ENCODE measurements around the gene ENDOD1.
"Not testable (repeated sequence)": the region's sequence is repeated elsewhere in the genome, so short reads cannot be mapped to it uniquely, and the experiment has no call there.

ENDOD1 gene, protein sequence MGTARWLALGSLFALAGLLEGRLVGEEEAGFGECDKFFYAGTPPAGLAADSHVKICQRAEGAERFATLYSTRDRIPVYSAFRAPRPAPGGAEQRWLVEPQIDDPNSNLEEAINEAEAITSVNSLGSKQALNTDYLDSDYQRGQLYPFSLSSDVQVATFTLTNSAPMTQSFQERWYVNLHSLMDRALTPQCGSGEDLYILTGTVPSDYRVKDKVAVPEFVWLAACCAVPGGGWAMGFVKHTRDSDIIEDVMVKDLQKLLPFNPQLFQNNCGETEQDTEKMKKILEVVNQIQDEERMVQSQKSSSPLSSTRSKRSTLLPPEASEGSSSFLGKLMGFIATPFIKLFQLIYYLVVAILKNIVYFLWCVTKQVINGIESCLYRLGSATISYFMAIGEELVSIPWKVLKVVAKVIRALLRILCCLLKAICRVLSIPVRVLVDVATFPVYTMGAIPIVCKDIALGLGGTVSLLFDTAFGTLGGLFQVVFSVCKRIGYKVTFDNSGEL

DNA sequence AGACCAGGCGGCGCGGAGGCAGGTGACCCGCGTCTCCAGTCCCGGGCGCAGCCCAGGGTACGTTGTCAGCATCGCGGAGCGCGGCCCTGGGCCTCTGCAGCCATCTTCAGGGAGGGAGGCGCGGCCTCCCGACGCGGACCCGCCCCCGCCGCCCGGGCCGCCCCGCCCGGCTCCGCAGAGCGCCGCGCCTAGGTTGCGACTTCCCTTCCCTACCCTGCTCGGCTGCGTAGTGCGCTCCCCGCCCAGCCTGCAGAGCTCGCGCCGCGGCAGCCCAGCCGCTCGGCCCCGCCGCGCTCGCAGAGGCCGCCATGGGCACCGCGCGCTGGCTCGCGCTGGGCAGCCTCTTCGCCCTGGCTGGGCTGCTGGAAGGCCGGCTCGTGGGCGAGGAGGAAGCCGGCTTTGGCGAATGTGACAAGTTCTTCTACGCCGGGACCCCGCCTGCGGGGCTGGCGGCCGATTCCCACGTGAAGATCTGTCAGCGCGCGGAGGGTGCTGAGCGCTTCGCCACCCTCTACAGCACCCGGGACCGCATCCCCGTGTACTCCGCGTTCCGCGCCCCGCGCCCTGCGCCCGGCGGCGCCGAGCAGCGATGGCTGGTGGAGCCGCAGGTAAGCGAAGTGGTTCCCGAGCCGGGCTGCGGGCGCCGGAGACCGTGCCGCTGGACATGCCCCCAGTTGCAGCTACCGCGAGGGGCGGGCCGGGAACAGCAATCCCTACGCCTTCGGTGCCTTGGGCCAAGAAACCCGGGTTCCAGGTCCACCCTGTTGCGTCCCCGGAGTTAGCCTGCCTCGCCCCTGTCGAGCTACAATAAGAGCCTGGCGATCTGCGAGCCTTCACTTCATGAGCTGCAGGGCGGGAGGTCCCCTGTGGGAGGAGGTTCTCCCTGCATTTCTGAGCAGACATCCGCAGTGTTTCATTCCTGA, at the start of gene ENDOD1:
TSS of gene ENDOD1 (plus strand) at position 227 of the 923 bp plus-strand sequence. CDS start at position 309, 82 bp downstream.
- in situ Hi-C loops (cut with MboI; ENCODE audit: low sequenced_read_pairs), result no loop called here

DNA sequence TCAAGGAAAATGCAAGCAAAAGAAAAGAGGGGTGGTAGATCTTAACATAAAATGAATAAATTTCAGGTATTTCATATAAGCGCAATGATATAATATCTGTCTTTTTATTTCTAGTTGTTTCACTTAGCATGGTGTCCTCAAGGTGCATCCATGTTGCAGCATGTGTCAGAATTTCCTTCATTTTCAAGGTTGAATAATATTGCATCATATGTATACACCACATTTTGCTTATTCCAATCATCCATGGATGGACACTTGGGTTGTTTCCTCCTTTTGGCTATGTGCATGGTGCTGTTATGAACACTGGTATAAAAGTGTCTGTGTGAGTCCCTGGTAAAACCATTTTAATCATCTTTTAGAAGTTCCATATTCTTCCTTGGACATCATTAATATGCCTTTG, 47.4 kb upstream of the ENDOD1 start:
- in situ Hi-C loops (cut with MboI; ENCODE audit: low sequenced_read_pairs), result no loop called here

DNA sequence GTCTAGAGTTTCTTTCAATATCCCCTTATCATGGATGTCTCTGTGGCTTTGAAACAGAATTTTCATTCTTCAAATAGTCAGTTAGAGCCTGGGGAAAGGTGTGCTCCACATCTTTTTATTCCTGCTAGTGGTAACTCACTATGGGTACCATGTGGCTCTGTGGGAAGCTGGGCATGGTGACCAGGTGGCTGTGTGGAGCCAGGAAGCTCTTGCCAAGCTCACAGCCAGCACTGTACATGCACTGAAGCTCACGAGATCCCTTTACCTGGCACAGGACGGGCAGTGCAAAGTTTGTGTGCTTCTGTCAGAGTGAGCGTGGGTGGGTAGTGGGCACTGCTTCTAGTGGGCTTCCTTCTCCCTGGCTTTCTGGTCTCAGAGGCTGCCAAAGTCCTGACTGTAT, 46.7 kb upstream of the ENDOD1 start:
- in situ Hi-C loops (cut with MboI; ENCODE audit: low sequenced_read_pairs), result no loop called here

DNA sequence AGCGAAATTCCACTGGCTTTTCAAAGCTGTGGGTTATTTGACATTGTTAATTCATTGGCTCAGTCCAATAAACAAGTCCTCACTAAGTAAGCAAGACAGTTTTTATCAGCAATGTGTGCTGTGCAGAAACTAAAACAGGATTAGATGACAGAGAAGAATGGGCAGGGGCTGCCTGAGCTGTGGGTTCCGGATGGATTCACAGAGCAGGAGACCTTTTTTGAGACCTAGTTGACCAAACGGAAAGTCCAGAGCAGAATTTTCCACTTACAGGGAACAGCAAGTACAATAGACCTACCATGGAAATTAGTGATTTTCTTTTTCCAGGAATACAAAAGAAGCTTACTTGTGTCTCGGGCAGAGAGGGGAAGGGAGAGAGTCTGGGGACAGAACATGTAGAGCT, 45.6 kb upstream of the ENDOD1 start:
- in situ Hi-C loops (cut with MboI; ENCODE audit: low sequenced_read_pairs), result no loop called here

DNA sequence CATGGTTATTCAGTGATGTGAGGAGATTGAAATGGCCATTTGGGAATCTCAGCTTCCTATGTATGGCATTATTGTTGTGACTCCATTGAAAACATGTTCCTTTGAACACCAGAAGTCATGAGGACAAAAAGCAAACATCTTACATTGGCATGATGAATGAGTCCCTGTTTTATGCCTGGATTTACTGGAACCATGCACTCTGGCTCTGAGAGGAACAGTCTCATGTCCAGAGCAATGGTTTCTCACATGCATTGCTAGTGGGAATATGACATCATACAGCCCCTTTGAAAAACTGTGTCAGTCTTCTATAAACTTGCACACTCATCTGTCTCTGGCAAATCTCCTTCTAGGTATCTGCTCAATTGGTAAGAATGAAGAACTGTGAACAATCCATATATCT, 43.8 kb upstream of the ENDOD1 start:
- in situ Hi-C loops (cut with MboI; ENCODE audit: low sequenced_read_pairs), result no loop called here

DNA sequence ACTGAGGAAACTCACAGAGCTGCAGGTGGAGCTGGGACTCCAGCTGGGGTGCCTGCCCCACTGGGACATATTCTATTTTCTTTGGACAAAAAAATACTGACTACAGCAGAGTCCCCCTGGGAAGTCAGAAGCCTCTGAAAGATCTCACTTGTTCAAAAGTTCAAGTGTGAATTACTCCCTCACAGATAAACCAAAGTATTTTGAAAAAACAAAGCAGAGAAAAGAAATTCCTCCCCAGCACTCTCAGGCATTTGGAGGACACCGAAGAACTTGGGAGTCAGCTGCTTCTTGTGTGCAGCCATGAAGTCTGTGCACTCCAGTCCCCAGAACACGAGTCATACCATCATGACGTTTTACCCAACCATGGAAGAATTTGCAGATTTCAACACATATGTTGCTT, 40.5 kb upstream of the ENDOD1 start, which contains the start of gene KDM4F:
TSS of gene KDM4F (plus strand) at position 301 of the 400 bp plus-strand sequence.
- in situ Hi-C loops (cut with MboI; ENCODE audit: low sequenced_read_pairs), result not testable (repeated sequence)

DNA sequence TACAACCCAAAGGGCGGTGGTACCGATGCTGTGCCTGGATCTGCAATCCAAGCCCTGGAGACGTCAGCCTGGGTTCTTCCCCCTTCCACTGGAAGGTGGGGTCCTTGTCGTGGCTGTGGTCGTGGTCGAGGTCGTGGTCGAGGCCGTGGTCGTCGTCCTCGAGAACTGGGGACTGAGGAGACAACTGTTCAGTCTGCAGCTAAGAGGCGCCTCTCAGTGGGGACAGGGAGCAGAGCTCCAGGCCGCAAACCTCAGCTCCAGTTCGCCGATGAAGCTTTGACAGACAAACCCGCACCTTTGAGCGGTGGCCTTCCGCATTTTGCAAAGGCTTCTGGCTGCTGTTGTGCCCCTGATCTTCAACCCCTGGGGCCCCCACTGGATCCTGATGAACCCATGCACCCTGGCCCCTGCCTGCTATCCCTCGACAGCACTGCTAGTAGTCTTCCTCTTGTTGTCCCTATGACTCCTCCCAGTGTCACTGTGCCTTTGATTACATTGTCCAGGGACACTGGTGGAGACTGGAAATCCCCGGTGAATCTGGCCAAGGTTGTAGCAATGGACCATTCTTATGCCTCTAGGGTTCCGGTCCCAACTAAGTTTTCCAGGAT, 38.9 kb upstream of the ENDOD1 start:
- in situ Hi-C loops (cut with MboI; ENCODE audit: low sequenced_read_pairs), result no loop called here

DNA sequence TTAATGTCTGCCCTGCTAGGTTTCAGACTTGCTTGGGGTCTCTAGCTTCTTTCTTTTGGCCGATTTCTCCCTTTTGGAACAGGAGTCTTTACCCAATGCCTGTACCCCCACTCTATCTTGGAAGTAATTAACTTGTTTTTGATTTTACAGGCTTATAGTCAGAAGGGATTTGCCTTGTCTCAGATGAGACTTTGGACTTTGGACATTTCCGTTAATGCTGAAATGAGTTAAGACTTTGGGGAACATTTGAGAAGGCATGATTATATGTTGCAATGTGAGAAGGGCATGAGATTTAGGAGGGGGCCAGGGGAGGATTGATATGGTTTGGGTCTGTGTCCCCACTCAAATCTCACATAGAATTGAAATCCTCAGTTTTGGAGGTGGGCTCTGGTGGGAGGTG, 35.3 kb upstream of the ENDOD1 start:
- in situ Hi-C loops (cut with MboI; ENCODE audit: low sequenced_read_pairs), result no loop called here

DNA sequence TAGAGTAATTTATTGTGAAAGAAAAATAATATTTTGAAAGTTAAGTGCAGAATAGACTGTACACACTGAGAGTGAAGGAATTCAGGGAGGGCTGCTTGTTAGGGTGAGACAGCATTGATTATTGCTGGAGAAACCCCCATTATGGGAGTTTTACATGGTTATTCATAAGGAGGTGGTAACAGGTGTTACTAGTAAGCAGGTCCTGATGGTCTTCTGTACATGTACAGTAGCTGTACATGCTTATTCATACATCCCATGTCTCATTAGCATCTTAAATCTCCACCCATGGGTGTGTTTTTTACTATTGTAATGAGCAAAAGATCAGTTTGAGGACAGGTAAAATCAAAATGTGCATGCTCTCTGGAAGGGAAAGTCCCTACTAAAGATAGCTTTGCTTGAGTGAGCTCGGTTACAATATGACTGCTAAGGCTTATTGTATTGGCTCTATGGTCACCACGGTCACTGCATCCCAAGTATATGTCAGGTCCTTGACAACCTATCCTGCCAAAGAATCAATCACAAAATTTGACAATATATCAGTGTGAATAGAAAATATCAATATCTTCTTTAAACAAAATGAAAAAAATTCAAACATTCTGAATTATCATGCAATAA, 34.3 kb upstream of the ENDOD1 start:
- in situ Hi-C loops (cut with MboI; ENCODE audit: low sequenced_read_pairs), result no loop called here

DNA sequence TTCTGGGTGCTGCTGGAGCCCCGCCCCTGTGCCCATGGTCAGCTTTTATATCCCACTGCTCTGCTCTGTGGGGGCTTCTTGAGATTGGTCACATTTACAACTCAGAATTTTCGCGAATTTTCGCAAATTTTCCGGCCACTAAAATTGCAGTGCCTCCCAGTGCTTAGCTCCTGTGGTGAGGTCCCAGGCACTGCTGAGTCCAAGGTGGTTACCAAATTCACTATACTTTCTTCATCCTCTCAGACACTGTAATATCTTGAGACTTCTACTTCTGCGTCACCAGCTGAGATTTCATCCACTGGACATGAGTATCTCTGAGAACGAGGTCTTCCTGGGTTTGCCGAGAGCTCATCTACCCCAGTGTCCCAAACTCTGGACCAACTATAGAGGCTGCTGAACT, 31.7 kb upstream of the ENDOD1 start:
- in situ Hi-C loops (cut with MboI; ENCODE audit: low sequenced_read_pairs), result no loop called here

DNA sequence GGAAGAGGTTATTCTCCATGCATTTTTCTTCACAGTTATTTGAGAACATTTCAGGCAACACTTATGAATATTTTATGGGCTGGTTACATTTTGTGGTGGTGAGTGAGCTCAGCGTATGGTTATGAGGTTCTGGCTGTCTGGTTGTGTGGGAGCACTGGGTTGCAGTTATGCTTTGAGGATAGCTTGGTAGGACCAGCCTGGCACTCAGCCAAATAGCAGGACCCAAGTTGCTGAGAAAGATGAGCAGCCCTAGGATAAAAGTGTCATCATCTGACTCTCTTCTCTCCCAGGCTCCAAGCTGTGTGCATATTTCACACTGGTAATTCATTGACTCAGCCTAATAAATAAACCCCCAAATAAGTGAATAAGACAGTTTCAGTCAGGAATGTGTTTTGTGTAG, 31.0 kb upstream of the ENDOD1 start:
- in situ Hi-C loops (cut with MboI; ENCODE audit: low sequenced_read_pairs), result no loop called here

DNA sequence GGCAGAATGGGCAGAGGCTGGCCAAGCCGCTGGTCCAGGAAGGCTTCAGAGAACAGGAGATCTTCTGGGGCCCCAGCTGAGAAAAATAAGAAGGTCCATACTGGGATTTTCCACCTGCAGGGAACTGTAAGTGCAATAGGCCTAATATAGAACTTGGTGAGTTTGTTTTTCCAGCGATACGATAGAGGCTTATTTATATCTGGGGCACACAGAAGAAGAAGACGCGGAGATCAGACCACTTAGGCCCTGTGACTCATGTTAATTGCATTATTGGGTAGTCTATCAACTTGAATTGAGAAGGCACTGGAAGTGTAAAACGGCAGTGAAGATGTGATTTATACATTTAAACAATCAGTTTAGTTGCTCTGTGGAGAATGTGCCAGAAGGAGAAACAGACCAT, 30.6 kb upstream of the ENDOD1 start:
- in situ Hi-C loops (cut with MboI; ENCODE audit: low sequenced_read_pairs), result no loop called here

DNA sequence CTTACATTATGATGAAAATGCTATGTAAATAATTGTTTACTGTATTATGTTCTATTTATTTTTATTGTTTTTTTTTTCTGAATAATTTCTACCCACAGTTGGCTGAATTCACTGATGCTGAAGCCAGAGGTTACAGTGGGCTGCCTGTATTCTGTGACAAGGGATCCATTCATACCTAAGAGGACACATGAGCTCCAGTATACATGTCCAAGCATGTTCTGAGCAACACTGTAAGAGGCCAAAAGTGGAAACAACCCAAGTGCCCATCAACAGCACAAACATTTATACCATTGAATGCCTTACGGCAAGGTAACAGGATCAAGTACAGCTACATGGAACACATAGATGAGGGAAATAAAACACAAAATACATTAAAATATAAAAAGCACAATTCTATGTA, 24.3 kb upstream of the ENDOD1 start:
- in situ Hi-C loops (cut with MboI; ENCODE audit: low sequenced_read_pairs), result no loop called here

DNA sequence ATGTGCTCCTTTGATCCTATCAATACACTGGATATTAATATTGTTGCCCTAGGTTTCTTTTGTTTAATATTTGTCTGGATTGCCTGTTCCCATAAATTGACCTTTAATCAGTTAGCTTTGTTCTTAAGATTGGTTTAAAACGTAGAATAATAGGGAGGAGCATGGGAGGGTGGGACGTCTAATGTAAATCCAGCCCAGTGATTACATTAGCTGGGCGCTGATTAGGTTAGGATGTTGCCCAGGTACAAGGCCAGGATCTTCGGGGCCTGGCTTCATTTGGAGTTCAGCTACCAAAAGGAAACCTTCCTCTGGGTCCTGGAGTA, 23.0 kb upstream of the ENDOD1 start, which contains the start of gene SRSF8:
TSS of gene SRSF8 (plus strand) at position 204 of the 323 bp plus-strand sequence. CDS start 308 bp downstream, outside the sequence.
- in situ Hi-C loops (cut with MboI; ENCODE audit: low sequenced_read_pairs), result no loop called here

DNA sequence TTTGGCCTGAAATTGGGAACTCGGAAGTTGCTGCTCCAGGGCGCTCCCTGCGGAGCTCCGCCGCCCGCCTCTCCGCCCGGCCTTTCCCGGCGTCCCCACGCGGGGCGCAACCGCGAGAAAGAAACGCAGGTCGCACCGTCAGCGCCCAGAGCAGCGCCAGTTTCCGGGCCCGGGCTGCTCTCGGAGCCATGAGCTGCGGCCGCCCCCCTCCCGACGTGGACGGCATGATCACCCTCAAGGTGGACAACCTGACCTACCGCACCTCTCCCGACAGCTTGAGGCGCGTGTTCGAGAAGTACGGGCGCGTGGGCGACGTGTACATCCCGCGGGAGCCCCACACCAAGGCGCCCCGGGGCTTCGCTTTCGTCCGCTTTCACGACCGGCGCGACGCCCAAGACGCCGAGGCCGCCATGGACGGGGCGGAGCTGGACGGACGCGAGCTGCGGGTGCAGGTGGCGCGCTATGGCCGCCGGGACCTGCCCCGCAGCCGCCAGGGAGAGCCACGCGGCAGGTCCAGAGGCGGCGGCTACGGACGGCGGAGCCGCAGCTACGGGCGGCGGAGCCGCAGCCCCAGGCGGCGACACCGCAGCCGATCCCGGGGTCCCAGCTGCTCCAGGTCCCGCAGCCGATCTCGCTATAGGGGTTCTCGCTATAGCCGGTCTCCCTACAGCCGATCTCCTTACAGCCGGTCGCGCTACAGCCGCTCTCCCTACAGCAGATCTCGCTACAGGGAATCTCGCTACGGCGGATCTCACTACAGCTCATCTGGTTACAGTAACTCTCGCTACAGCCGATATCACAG, 22.4 kb upstream of the ENDOD1 start:
- in situ Hi-C loops (cut with MboI; ENCODE audit: low sequenced_read_pairs), result no loop called here

DNA sequence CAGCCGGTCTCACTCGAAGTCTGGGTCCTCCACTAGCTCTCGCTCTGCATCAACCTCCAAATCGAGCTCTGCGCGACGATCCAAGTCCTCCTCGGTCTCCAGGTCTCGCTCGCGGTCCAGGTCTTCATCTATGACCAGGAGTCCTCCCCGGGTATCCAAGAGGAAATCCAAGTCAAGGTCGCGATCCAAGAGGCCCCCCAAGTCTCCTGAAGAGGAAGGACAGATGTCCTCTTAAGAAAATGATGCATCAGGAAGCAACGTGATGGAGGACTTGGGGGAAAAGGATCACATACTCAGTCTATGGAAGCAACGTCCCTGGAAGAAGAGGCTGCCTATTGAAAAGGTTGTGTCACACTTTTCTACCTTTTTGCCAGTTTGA, 21.8 kb upstream of the ENDOD1 start:
- in situ Hi-C loops (cut with MboI; ENCODE audit: low sequenced_read_pairs), result no loop called here

DNA sequence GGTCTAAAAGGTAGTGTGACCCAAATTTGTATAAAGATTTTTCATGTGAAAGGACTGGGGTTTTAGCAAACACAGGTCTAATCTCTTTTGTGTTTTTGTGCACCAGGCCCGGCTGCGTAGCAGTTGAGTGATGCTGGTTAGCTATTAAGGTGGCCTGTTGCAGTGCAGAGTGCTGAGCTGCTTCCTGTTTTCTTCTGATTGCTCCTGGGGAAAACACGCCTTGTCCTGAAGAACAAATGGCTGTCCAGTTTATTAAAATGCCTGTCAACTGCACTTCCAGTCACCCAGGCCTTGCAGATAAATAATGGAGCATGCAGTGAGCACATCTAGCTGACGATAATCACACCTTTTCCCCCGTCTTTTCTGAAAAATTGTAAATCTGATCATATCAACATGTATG, 21.1 kb upstream of the ENDOD1 start:
- in situ Hi-C loops (cut with MboI; ENCODE audit: low sequenced_read_pairs), result no loop called here

DNA sequence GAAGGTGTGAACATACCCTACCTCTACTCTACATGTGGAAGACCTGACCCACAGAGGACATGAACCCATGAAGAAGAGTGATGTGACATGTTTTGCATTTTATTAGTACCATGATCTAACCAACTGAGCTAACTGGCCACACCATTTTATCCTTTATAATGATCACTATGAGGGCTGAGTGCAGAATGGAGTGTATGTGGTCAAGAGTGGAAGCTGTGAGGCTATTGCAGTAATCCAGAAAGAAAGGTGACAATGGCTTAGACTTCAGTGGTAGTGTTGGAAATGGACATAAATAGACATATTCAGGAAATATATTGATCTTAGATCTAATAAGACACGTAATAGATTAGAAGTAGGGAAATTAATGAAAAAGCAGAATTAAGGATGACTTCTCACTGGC, 19.2 kb upstream of the ENDOD1 start:
- in situ Hi-C loops (cut with MboI; ENCODE audit: low sequenced_read_pairs), result no loop called here

DNA sequence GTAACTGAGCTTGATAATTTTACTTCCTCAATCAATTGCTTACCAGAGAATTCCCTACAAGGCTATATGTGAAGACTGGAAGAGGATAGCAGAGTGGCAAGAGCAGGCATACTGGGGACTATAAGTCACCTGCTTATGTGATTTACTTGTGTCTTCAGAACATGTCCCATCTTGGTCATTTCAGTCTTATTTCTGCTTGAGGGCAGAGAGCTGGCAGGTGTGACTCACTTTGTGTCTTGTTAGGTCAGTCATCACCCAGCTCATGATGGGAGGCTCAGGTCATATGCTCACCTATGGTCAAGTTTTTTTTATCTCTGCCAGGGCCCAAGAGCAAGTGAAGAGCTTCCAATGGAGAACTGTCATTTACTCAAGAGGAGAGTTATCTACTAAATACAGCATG, 16.7 kb upstream of the ENDOD1 start:
- in situ Hi-C loops (cut with MboI; ENCODE audit: low sequenced_read_pairs), result no loop called here
